Esophagus muscularis mucosa (tissue), 4 donors: ENCODE measurements around the gene C16orf90. TPM values are rescaled to one million over a fixed set of nuclear protein-coding genes. Genes with fewer than 3 reads are reported as not detected.

Experiments
- DNase-seq: peaks from one replicate; pipeline ENCODE4 v3.0.0-alpha.2; 2017; ENCODE audit errors: extremely low spot score
- H3K27ac ChIP-seq, 4 donors: fragments of 200-600 bp; sonication (generic); replicated peaks in 1 of 4; 1 replicate in 3 of 4; 2 replicates in 1 of 4; pipeline ENCODE4 v1.5.1; 2016 to 2019; ENCODE audit warnings: mild to moderate bottlenecking in 1 of 4
- H3K27me3 ChIP-seq, 4 donors: fragments of 200-600 bp; sonication (generic); one replicate each; pipeline versions ENCODE4 v1.5.1 to v1.6.0; 2016 to 2019
- H3K36me3 ChIP-seq, 4 donors: fragments of 200-600 bp; sonication (generic); one replicate each; pipeline ENCODE4 v1.5.1; 2016 to 2019
- H3K4me1 ChIP-seq, 4 donors: fragments of 200-600 bp; sonication (generic); one replicate each; pipeline ENCODE4 v1.5.1; 2016 to 2019
- H3K4me3 ChIP-seq, 4 donors: fragments of 200-600 bp; sonication (generic); 1 replicate in 2 of 4; 2 replicates in 2 of 4; pipeline ENCODE4 v1.5.1; 2016 to 2019; ENCODE audit warnings: mild to moderate bottlenecking in 4 of 4, moderate library complexity in 1 of 4
- H3K9me3 ChIP-seq, 4 donors: fragments of 200-600 bp; sonication (generic); 1 replicate in 3 of 4; 2 replicates in 1 of 4; pipeline ENCODE4 v1.5.1; 2016 to 2019
- EP300 ChIP-seq: sonication (generic); formaldehyde crosslinking; IDR thresholded peaks from one replicate; pipeline ENCODE4 v1.6.1; 2017; ENCODE audit warnings: antibody characterized with exemption
- POLR2A ChIP-seq: fragments of 450-650 bp; IDR thresholded peaks from one replicate; pipeline ENCODE4 v1.6.1; 2017; ENCODE audit warnings: antibody characterized with exemption, moderate library complexity, mild to moderate bottlenecking, low read depth
- POLR2AphosphoS5 ChIP-seq, 2 donors: sonication (generic); formaldehyde crosslinking; IDR thresholded peaks; one replicate each; pipeline ENCODE4 v1.6.1; 2017; ENCODE audit warnings: antibody characterized with exemption in 2 of 2
- WGBS: methylation state at CpG from one replicate; pipeline ENCODE4 v1.1.5; 2018; 5-methylcytosine and 5-hydroxymethylcytosine counted together
- intact Hi-C: fragments of 100-400 bp; cut with DNase I; formaldehyde crosslinking; loops from one replicate; pipeline ENCODE4 v1.15.1; 2023
- total RNA-seq, 4 donors: library from RNA; depleted of rRNA; stranded (reverse); fragments of >200 nt; gene quantifications; one replicate each; pipeline versions ENCODE4 v1.1.0 to v1.2.1, GENCODE V29; 2016
- TF ChIP-seq, protein P1 (sequence below), 3 experiments: fragments of 200-600 bp in 2 of 3; fragments of 450-650 bp in 1 of 3; sonication (generic) in 2 of 3; IDR thresholded peaks; one replicate each; pipeline ENCODE4 v1.5.1; 2017 to 2019; ENCODE audit warnings: antibody characterized with exemption in 3 of 3, mild to moderate bottlenecking in 2 of 3, moderate library complexity in 1 of 3

The C16orf90 gene
- total RNA-seq, 4 donors from 2014 or later: not detected

DNA sequence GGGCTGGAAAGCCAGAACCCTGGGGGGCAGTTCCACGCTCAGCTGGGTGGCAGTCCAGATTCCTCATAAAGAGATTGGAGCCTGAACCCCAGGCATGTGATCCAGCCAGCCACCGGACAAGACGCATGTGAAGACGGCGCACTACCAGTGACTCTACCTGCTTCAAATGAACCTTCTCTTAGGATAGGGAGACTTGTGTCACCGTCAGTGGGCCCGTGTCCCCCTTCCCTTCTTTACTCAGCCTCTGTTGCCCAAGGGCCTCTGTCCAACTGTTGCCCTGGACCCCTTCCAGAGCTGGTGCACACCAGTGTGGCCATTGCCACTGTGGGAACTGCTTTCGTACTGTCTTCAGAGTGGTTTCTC lies 23.7 kb upstream of the C16orf90 start:
- DNase-seq: no peak
- no peak overlapping the region for H3K27ac ChIP-seq

DNA sequence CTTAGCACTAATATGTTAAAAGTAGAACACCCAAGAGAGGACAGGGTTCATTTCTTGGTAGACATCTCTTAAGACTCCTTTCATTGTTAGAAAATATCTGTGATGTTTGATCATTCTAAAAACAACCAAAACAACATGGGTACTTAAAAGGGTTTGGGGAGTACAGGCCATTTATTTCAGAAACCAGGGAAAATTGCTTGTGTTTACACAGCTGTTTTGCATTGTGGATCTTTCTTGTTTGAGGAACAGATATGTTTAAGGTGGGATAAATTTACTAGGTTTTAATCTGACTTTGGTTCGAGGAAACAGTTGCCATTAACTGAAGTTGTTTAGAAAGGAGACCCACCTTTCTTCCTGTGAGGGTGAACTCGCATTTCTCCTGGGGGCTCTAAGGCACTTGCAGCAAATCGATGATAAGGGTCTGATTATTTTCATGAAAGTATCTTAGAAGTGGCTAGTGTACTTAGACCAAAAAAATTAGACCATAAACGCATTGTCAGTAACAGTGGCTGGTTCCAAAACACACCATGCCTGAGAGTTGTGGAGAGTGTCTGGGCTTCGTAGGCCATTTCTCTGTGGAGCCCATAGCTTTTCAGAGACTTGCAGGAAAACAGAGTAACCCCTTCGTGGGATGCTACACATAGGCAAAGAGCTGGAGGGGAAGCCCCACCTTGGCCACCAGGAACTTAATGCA lies 23.1 kb upstream of the C16orf90 start:
- no peaks in the 10 kb centered on the region for H3K27me3 ChIP-seq
- no peaks in the 10 kb centered on the region for H3K9me3 ChIP-seq
- WGBS: 82% methylated on average over 6 of the region's 6 CpGs
- no peak overlapping the region for H3K27ac ChIP-seq
- no peak overlapping the region for H3K4me3 ChIP-seq
- intact Hi-C loops: no loop called here
- TF ChIP-seq, protein P1, sequence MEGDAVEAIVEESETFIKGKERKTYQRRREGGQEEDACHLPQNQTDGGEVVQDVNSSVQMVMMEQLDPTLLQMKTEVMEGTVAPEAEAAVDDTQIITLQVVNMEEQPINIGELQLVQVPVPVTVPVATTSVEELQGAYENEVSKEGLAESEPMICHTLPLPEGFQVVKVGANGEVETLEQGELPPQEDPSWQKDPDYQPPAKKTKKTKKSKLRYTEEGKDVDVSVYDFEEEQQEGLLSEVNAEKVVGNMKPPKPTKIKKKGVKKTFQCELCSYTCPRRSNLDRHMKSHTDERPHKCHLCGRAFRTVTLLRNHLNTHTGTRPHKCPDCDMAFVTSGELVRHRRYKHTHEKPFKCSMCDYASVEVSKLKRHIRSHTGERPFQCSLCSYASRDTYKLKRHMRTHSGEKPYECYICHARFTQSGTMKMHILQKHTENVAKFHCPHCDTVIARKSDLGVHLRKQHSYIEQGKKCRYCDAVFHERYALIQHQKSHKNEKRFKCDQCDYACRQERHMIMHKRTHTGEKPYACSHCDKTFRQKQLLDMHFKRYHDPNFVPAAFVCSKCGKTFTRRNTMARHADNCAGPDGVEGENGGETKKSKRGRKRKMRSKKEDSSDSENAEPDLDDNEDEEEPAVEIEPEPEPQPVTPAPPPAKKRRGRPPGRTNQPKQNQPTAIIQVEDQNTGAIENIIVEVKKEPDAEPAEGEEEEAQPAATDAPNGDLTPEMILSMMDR (IDR thresholded peaks at IDR 0.05): no peak
- TF ChIP-seq POLR2AphosphoS5 (IDR thresholded peaks at IDR 0.05): no peak
- TF ChIP-seq EP300: no peak
- TF ChIP-seq POLR2A: no peak
- no peak for DNase-seq
- H3K4me1 ChIP-seq: peaks cover 0 to 15% (median 9%) of the 10 kb centered on the region in 4 donors
- peaks cover 29 to 95% (median 85%) of the 10 kb centered on the region in 4 donors for H3K36me3 ChIP-seq

More for the DNA sequence above, 23.7 kb upstream of the C16orf90 start:
- Histone ChIP-seq H3K36me3 (peaks cover 32 to 95% (median 85%) of the 10 kb centered on the region in 4 donors), H3K4me1 (peaks cover 0 to 15% (median 9%) of the 10 kb centered on the region in 4 donors), H3K9me3 (no peaks in the 10 kb centered on the region), H3K27me3 (no peaks in the 10 kb centered on the region), H3K4me3 (no peak overlapping the region)
- 95% methylated on average over 8 of the region's 8 CpGs for WGBS
- intact Hi-C loops: no loop called here
- TF ChIP-seq POLR2AphosphoS5 (IDR thresholded peaks at IDR 0.05) (no peak), POLR2A (no peak), EP300 (no peak)
- TF ChIP-seq, protein P1 (IDR thresholded peaks at IDR 0.05): no peak

DNA sequence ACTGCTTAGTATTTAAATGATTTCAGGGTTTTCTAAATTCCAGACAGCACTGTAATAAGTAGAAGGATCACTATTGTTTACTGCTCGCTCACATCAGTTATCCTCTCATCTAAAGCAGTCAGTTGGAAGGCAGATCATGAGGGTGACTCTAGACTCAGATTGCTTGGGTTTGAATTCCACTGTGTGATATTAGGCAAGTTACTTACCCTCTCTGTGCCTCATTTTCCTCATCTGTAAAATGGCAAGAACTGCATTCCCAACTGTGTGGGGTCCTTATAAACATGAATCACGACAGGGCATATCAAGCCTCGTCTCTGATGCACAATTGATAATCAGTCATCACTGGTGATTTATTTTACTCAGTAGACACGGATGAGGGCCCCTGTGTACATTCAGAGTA lies 20.6 kb upstream of the C16orf90 start:
- Histone ChIP-seq H3K36me3 (peaks cover 37 to 100% (median 93%) of the 10 kb centered on the region in 4 donors), H3K4me3 (no peak overlapping the region), H3K27me3 (no peaks in the 10 kb centered on the region), H3K4me1 (peaks cover 0 to 10% (median 7%) of the 10 kb centered on the region in 4 donors), H3K27ac (no peak overlapping the region), H3K9me3 (no peaks in the 10 kb centered on the region)
- WGBS: 94% methylated on average over 4 of the region's 4 CpGs
- TF ChIP-seq POLR2A (no peak), POLR2AphosphoS5 (IDR thresholded peaks at IDR 0.05) (no peak), EP300 (no peak)
- TF ChIP-seq, protein P1 (IDR thresholded peaks at IDR 0.05): no peak
- intact Hi-C loops: no loop called here
- DNase-seq: no peak

DNA sequence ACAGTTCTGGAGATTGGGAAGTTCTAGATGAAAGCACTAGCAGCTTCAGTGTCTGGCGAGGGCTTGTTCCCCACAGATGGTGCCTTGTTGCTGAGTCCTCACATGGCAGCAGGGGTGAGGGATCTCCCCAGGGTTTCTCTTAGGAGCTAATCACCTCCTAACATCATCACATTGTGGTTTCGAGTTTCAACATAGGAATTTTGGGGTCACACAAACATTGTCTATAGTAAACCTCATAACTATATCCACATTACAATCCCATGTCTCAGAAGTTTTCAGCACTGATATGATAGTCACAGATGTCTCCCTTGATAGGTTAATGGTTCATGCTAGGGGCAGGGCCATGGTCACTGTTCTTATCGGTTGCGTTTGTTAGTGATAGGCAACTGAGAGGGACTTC lies 19.3 kb upstream of the C16orf90 start:
- Histone ChIP-seq H3K4me3 (no peak overlapping the region), H3K4me1 (no peaks in the 10 kb centered on the region), H3K36me3 (peaks cover 42 to 100% (median 96%) of the 10 kb centered on the region in 4 donors), H3K27me3 (no peaks in the 10 kb centered on the region), H3K9me3 (no peaks in the 10 kb centered on the region), H3K27ac (no peak overlapping the region)
- TF ChIP-seq, protein P1 (IDR thresholded peaks at IDR 0.05): no peak
- no peak for TF ChIP-seq POLR2AphosphoS5 (IDR thresholded peaks at IDR 0.05)
- no peak for TF ChIP-seq POLR2A
- TF ChIP-seq EP300: no peak
- intact Hi-C loops: no loop called here
- DNase-seq: no peak
- 92% methylated on average over 4 of the region's 4 CpGs for WGBS
